Measurements from ENCODE around the gene FAM120C.

FAM120C gene

DNA sequence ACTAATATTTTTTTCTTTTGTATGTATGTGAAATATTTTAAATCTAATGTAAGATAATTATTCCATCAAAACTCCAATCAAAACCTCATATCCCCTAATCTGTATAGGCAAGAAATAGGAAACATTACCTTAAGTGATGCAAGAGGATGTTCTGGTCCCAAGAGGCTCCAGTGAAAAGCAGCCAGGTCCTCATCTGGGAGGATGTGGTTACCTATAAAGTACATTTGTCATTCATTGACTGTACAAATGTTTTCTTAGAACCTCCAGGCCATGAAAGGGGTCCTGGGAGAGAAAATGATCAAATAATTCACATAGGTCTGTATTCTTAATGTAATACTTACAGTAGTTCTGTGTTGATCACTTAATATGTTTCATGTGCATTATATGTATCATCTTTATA, 25.5 kb downstream of the FAM120C start:
- no peak for DNase-seq (ENCODE audit: low read depth in 2 of 2)

DNA sequence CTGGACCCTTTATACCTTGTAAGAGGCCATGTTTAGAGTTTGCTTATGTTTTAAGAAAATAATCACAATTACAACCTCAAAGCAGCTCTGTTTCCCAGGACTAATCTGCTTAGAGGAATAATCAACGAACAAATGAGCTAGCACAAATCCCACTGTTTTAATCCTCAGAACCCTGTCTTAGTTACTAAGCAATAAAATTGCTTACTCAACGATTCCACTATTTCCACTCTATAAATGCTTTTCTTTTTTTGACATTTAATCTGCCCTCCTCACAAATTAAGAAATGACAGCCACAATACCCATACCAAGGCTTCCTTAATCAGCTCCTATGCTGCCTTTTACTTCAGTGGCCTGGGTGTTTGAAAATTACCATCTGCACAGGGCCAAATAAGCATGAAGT, 48.8 kb downstream of the FAM120C start:
- no peak for DNase-seq (ENCODE audit: low read depth in 2 of 2)

DNA sequence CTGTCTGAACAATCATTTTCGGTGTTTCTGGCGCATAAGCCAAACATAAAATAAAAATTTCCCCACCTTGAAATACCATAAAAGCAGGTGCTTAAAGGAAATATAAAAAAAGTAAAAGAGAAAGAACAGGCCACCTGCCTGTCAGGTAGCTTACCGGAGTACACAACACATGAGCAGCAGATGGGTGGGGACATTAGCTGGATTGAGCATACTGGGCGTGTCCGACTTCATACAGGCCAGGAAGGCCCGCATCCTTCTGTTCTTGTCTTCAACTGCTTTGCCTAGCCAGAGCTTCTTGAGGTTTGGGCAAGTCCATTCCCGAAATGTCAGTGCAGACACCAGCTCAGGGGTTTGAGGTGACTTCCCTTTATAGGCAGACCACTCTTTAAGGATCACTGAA, 66.7 kb downstream of the FAM120C start:
- no peak for DNase-seq (ENCODE audit: low read depth in 2 of 2)

DNA sequence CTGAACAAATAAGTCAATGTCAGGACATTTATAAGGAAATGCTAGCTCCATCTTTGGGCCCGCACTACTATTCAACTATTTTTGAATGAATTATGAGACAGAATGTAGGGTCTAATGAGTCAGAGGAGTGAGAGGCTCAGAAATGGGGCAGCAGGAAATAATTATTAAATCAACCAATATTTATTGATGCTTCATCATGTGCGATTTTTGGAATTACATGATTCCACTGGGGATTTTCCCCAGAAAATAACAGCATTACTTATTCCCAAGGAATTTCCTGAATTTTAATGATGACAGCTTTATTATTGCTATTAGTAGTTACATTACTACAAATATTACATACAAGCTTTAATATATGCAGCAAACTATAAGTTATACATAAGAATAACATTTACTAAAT, 89.5 kb downstream of the FAM120C start:
- DNase-seq (ENCODE audit: low read depth in 2 of 2) = no peak

DNA sequence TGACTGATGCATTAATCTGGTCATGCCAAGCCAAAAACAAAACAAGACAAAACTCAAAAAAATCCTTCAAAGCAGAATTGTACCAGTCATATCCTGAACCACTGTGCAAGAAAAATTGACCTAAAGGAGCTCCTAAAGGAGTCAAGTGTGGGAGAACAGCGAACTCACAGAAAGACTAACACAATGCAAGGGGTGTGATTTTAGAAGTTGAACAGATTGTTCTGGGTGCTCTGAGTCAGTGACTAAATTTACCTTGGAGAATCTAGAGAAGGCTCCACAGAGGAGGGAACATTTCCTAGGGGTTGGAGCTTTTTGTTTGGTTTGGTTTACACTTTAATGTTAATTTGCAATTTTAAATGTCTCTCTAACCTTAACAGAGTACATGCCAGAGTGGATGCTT, 89.9 kb downstream of the FAM120C start:
- DNase-seq (ENCODE audit: low read depth in 2 of 2) = no peak

DNA sequence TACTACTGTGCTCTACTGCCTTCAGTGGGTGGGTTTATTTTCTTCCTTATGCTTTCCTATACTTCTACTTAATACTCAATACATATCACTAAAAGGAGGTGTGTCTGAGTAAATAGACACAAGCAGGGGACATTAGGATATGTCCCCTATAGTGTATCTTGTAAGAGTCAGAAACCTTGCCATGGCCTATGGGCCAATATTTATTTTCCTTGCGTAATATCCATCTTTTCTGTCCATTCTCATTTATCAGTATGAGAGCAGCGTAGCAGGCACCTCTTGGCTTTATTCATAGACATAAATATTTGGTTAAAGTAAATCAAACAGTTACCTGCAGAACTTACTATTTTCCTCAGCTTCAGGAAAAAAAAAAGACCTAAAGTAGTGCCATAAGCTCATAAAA, 92.2 kb downstream of the FAM120C start:
- DNase-seq (ENCODE audit: low read depth in 2 of 2) = no peak

DNA sequence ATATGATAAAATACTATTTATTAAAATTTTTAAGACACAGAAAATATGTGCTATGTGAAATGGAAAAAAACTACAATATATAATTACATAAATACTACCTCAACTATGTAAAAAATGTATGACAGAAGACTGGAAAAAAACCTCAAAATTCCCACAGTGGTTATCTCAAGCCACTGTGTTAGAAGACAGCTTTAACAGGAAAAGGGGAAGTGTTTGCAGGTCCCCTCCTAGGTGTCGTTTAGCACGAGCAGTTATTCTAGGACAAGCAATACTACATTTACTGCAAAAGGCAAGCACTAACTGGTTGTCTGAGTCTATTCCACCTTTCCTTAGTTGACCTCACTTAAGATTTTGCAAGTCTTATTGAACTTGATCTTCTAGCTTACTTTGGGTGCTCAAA, 93.9 kb downstream of the FAM120C start:
- no peak for DNase-seq (ENCODE audit: low read depth in 2 of 2)

DNA sequence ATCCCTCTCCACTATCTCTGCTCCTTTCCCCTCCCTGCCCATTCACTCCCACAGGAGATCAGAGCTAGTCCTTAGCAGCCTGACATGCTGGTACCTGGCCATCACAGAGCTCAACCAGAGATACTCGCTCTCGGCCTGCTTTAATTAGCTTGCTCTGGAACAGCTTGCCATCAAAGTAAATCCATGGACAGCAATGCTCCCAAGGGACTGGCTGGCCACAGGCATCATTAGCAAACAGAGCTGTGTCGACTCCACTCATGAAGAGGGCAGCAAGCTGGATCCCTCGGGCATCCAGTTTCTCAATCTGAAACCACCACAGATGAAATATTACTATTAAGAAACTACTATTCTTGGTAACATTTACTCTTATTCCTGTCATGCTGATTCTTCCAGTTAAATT, 95.4 kb downstream of the FAM120C start:
- no peak for DNase-seq (ENCODE audit: low read depth in 2 of 2)

DNA sequence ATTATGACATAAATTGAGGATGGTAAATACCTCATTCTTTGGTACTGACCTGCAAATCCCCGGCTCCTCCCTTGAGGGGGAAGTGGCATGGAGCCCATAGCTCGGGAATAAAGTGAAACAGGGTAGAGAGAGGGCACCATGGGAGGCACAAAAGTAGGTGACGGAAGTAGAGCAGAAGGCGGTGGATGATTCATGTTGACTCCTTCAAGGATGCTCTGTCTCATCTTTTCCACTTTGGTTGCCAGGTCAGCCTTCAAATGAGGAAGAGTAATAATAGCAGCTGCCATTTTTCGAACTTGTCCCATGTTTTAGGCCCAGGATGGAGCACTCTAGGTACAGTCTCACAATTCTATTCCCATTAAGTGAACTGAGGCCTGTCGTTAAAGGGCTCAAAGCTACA, 97.4 kb downstream of the FAM120C start:
- no peak for DNase-seq (ENCODE audit: low read depth in 2 of 2)

DNA sequence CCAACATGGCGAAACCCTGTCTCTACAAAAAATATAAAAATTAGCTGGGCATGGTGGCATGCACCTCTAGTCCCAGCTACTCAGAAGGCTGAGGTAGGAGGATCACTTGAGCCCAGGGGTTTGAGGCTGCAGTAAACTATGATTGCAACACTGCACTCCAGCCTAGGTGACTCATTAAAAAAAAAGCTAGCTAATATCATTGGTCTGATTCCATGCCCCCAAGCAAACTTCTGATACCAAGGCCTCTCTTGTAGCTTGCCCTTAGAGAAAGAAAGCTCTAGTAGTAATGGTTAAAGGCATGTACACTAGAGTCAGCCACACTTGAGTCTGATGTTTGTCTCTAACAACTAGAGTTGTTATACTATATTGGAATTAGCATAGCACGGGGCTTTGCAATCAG, 106.2 kb downstream of the FAM120C start:
- DNase-seq (ENCODE audit: low read depth in 2 of 2) = no peak

DNA sequence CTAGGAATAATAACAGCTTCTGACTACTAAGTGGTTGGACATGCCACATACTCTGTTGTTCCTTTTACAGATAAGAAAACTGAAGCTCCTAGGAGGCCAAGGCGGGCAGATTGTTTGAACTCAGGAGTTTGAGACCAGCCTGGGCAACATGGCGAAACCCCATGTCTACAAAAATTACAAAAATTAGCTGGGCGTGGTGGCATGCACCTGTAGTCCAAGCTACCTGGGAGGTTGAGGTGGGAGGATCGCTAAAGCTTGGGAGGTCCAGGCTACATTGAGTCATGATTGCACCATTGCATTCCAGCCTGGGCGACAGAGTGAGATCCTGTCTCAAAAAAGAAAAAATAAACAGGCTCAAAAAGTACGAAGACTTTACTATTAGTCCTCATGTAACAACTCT, 108.2 kb downstream of the FAM120C start:
- no peak for DNase-seq (ENCODE audit: low read depth in 2 of 2)

DNA sequence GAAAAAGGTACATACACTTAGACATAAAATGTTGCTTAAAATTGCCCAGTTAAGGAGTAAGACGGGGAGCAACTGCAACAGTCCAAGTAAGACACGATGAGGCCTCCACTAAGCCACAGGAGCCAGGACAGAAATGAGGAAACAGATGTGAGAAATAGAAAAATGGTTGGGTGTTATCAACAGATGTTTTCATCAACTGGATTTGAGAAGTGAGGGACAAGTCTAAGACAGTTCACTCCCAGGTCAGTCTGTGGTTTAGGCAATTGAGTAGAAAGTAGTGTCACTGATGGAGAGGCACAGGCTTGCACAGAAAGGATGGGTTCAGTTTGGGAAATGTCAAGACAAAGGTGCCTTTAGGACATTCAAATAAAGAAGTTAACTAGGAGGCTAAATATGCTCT, 115.3 kb downstream of the FAM120C start:
- DNase-seq (ENCODE audit: low read depth in 2 of 2) = no peak

DNA sequence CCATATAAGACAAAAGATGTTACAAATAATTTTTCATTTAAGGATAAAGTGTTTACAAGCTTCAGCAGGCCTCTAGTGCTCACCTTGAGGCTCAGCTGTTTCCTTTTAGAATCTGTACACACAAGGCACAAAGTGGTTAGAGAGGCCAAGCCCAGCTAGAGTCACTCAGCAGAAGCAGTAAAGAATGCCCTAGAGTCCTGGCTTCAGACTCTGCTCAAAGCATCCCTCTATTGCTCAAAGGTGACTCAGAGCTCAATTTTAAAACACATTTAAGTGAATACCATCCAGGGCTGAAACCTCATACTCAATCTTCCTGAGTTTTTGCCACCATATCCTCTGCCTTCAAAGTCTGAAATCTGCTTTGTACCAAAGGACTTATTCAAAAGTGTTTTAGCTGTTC, 116.2 kb downstream of the FAM120C start:
- DNase-seq (ENCODE audit: low read depth in 2 of 2) = no peak

DNA sequence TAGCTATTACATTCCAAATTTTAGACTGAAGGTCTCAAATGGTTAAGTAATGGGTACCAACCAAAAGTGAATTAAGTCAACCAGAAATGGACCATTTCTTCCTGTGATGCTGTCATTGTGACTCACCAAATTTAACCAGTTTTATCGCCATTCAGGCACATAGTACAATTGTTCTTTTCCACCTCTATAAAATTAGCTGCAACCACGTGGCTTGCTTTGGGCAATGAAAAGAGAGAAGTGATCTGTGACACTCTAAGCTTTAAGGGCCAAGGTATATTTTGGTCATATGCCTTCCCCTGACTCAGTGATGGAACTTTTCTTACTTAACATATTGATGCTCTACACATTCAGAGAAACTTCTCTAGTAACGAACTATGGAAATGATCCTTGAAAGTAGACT, 118.5 kb downstream of the FAM120C start:
- DNase-seq (ENCODE audit: low read depth in 2 of 2) = no peak

DNA sequence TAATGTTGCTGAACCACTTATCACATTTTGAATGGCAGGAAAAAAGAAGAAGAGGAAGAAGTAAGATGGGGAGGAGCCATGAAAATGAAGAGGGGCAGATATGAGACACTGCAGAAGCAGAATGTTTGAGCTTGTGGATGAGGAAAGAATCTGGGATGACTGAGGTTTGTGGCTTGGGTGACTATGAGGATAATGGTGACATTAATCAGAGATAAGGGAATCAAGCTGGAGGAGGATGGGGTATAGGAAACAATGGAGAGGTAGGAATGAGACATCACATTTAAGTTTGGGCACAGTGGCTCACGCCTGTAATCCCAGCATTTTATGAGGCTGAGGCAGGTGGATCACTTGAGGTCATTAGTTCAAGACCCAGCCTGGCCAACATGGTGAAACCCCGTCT, 119.7 kb downstream of the FAM120C start:
- no peak for DNase-seq (ENCODE audit: low read depth in 2 of 2)

DNA sequence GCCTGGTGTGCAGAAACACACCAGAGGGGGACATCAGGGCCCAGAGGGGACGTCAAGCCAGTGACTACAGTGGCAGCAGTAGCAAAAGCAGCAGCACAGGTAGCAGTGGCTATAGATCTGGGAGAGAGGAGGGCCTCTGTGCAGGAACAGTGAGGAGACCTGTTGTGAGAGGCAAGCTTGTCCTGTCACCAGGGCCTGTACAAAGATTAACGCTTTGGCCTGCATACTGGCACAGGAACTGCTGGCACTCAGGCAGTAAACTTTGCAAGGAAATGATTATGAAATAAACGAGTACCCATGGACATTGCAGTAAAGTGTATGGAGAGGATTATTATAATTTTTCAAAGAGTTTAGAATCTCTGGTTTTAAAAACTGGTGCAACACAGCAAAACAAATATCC, 133.3 kb downstream of the FAM120C start:
- no peak for DNase-seq (ENCODE audit: low read depth in 2 of 2)

DNA sequence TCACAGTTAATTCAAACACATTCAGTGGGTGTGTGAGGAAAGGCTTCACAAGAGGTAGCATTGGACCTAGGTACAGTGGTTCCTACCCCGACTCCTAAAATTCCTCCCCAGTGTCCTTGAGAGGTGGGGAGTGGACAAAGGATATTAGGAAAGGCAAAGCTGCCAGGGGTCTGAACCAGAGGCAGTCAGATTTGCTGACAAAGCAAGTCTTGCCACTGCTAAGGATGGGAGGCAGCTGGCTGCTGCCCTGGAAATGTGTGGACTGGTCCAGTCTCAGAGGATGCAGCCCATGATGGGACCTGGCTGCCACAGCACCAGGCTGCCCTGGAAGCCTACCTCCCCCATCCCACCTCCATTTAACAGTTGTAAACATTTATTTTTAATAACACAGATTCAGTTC, 134.6 kb downstream of the FAM120C start:
- DNase-seq (ENCODE audit: low read depth in 2 of 2) = no peak

DNA sequence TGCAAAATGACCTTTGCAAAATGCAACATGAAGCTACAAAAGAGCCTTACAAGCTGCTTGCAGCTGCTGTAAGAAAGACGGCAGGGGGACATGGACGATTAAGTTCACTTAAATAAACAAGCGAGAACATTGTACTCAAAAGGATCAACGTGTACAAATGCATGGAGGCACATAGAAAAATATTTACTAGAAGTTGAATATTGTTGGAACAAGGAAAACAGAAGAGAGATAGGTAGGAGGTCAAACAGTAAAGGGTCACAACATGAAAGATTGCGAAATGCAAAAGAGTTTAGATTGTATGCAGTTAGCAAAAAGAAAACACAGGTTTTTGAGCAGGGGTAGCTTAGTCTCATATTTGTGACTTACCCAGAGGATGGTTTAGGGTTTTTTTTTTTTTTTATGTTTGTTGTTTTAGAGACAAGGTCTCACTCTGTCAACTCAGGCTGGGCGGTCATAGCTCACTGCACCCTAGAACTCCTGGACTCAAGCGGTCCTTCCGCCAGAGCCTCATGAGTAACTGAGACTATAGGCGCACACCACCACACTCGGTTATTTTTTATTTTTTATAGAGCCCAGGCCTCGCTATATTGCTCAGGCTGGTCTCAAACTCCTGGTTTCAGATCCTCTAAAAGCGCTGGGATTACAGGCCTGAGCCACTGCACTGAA, 137.4 kb downstream of the FAM120C start:
- no peak for DNase-seq (ENCODE audit: low read depth in 2 of 2)

DNA sequence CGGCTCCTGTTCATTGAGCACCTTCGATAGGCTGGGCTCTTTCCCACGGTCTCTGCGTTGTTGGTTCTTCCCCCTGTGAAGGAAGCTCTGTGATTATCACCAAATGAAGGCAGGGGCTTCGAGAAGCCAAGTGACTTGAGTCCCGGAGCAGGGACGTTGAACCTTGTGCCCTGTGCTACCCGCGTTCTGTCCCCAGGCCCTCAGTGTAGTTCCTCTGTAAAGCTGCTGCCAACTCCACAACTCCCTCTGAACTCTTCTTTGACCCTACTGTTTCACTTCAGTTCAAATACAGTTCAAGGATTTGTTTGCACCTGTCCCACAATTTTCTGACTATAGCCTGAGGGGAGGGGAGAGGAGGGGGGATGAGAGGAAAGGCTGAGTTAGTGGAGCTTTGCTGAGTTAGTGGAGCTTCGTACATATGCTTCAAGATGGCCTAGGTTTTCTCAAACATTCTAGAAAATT, 138.1 kb downstream of the FAM120C start:
- DNase-seq (ENCODE audit: low read depth in 2 of 2) = no peak

DNA sequence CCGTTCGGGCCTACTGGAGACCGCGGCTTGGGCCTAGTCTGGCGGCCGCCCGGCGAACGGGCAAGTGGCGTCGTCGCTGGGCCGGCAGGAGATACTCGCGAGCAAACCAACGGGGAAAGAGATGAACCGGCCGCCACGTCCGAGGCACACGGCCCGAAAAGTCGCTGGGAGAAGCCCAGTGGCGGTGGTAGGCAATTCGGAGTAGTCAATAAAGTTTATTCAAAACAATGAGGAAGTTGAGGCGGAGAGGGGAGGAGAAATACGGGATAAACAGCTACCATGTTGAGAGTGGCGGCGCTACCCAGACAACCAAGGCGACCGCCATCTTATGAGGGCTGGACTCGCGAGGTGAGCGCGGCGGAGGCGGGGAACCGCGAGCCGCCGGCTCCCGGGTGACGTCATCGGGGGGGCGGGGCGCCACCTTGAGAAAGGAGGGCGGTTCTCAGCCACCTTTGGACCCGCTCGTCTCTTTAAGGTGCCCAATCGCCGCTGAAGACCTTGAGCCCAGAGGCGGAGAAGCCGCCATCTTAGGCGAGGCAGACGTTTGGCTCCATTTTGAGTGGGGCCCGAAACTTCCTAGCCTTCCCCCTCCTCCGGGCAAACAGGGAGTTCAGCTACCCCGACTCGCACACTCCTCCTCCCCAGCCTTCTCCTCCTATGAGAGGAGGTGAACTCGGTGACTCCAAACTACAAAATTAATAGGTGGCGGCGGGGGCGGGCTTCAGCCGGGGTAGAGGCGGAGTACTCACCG, 138.8 kb downstream of the FAM120C start, which contains the start of gene PHF8:
Gene PHF8, minus strand, starts transcription at position 348 of the 751 bp plus-strand sequence. CDS start 1,745 bp downstream, outside the sequence.
- DNase-seq (ENCODE audit: low read depth in 2 of 2) = peak; percentile 86

DNA sequence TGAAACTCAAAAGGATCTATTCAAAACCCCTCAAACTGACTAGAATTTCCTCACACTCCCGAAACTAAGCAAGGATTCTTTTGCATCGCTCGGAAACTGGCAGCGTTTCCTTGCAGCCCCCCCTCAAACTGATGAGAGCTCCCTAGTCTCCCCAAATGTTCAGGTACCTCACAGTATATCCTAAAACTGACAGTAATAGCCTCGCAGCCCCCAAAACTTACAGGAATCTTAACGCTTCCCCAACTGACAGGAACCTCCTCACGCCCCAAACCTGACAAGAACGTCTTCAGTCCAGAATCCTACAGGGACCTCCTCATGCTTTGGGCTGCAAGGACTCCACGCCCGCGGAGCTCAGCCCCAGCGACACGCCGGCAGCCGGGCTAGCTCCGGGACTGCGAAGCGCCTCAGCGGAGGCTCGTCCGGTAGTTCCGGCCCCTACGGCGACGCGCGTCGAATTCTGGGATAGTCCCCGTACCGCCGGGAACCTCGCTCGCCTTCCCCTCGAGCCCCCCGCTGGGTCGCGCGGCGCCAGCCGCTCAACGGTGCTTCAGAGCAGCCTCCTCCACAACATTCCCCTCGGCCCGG, 139.4 kb downstream of the FAM120C start:
- DNase-seq (ENCODE audit: low read depth in 2 of 2) = peak in 1 of 2 donors; percentile 5

DNA sequence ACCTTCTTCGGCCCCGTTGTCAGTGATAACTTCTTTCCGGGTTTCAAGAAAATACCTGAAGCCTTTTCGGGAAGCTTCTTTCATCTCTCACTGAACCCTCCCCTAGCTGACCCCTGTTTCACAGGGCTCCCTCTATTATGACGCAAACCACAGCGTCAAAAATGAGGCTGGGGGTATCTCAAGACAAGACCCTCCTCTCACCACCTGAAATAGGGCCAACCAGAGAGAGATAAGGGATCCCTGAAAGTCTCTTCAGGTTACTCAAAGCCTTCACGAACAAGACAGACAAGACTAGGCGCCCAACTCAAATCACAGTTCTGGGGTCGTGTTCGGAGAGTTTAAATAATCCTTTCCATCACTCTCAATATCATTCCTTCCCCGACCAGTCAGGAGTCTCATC, 140.0 kb downstream of the FAM120C start:
- no peak for DNase-seq (ENCODE audit: low read depth in 2 of 2)

DNA sequence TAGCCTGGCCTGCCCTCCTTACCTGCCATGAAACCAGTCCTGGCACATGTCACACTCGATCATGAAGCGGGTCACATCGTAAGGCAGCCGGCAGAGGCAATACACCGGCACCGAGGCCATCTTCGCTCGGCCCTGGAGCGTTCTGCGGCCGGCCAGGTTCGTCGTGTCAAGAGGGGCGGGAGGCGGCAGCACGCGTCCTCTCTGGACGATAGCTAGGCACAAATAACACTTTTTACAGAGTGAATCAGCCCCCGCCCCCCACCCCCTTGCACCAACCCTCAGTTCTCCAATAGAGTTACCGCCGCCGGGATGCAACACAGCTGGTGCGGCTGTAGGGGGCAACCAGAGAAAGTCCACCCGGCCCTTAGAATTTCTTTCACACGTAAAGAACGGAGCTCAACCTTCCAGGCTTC, 140.4 kb downstream of the FAM120C start:
- DNase-seq (ENCODE audit: low read depth in 2 of 2) = peak in 1 of 2 donors; percentile 13
